OCI-LY7 (cell line): Measurements from ENCODE around the gene CDKAL1.

ENCODE experiments used
- EZH2phosphoT487 ChIP-seq: fragments of 200-600 bp; sonication (generic); IDR thresholded peaks from 2 replicates; pipeline ENCODE4 v1.6.1; 2018; ENCODE audit warnings: low read depth, borderline replicate concordance, mild to moderate bottlenecking, mixed run types, antibody characterized with exemption, low read length, moderate library complexity, mixed read lengths
- TF ChIP-seq, protein P1 (sequence below): fragments of 200-600 bp; sonication (generic); conservative IDR thresholded peaks from 2 replicates; pipeline ENCODE4 v1.5.1; 2014; ENCODE audit warnings: mild to moderate bottlenecking, antibody characterized with exemption, low read length, moderate library complexity, mixed read lengths

DNA sequence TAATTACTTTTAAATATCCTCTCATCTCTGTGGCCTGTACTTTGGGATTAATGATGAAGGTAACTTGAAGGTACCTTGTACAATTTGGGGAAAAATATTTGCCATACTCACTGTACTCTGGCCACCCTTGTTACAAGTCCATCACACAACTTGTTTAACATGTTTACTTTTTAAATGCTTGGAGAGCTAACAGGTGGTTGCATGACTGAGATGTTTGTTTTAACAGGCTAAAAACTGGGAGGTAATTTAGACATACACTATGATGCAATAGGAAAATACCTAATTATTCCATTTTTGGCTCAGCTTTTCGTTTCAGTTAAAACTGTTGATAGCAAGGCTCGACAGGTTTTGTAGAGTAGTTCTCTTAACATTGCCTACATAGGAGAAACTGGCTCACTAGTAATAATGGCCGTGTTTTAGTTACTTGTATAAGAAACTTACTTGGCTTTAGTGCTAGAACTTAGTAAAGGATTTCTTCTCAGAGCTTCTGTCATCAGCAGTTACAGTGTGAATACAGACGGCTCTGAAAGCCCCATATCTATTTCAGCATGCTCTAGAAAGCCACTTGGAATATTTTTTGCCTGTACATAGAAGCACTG is 569.5 kb downstream of the CDKAL1 start:
- no peak for TF ChIP-seq EZH2phosphoT487
- TF ChIP-seq, protein P1, sequence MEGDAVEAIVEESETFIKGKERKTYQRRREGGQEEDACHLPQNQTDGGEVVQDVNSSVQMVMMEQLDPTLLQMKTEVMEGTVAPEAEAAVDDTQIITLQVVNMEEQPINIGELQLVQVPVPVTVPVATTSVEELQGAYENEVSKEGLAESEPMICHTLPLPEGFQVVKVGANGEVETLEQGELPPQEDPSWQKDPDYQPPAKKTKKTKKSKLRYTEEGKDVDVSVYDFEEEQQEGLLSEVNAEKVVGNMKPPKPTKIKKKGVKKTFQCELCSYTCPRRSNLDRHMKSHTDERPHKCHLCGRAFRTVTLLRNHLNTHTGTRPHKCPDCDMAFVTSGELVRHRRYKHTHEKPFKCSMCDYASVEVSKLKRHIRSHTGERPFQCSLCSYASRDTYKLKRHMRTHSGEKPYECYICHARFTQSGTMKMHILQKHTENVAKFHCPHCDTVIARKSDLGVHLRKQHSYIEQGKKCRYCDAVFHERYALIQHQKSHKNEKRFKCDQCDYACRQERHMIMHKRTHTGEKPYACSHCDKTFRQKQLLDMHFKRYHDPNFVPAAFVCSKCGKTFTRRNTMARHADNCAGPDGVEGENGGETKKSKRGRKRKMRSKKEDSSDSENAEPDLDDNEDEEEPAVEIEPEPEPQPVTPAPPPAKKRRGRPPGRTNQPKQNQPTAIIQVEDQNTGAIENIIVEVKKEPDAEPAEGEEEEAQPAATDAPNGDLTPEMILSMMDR, result no peak
